Neural progenitor cell (in vitro differentiated cells): ENCODE measurements around the gene CAMK1D. TPM values are rescaled to one million over a fixed set of nuclear protein-coding genes. Genes with fewer than 3 reads are reported as not detected.

Source experiments
- DNase-seq: peaks from one replicate; pipeline ENCODE4 v3.0.0-alpha.2; 2016; ENCODE audit warnings: low spot score
- H2AFZ ChIP-seq: fragments of 200-600 bp; sonication (generic); replicated peaks from 2 replicates; pipeline ENCODE4 v1.6.1; 2016; ENCODE audit warnings: antibody characterized with exemption
- H3F3A ChIP-seq: fragments of 200-600 bp; sonication (generic); 2 replicates; pipeline ENCODE4 v1.6.1; 2016; ENCODE audit warnings: antibody characterized with exemption, low read depth
- H3K27ac ChIP-seq: fragments of 200-600 bp; sonication (generic); 2 replicates; pipeline ENCODE4 v1.5.1; 2016; ENCODE audit warnings: mild to moderate bottlenecking
- H3K27me3 ChIP-seq: fragments of 200-600 bp; sonication (generic); 2 replicates; pipeline ENCODE4 v1.6.1; 2016; ENCODE audit warnings: mild to moderate bottlenecking, moderate library complexity
- H3K36me3 ChIP-seq: fragments of 200-600 bp; sonication (generic); 2 replicates; pipeline ENCODE4 v1.5.1; 2016
- H3K4me1 ChIP-seq: fragments of 200-600 bp; sonication (generic); 2 replicates; pipeline ENCODE4 v1.6.1; 2016; ENCODE audit warnings: mixed run types
- H3K4me2 ChIP-seq: fragments of 200-600 bp; sonication (generic); 2 replicates; pipeline ENCODE4 v1.6.1; 2016
- H3K4me3 ChIP-seq: fragments of 200-600 bp; sonication (generic); 2 replicates; pipeline ENCODE4 v1.5.1; 2016
- H3K79me2 ChIP-seq: fragments of 200-600 bp; sonication (generic); 2 replicates; pipeline ENCODE4 v1.6.1; 2016; ENCODE audit warnings: low read depth
- H3K9ac ChIP-seq: fragments of 200-600 bp; sonication (generic); 2 replicates; pipeline ENCODE4 v1.6.1; 2016
- H3K9me3 ChIP-seq: fragments of 200-600 bp; sonication (generic); 2 replicates; pipeline ENCODE4 v1.5.1; 2016; ENCODE audit warnings: low read depth
- H4K20me1 ChIP-seq: fragments of 200-600 bp; sonication (generic); 2 replicates; pipeline ENCODE4 v1.6.1; 2016; ENCODE audit warnings: low read depth
- H3K27ac Mint-ChIP-seq: 3 replicates; pipeline ENCODE4 v1.8.0; 2021; ENCODE audit warnings: mixed read lengths
- H3K27me3 Mint-ChIP-seq: 2 replicates; pipeline ENCODE4 v1.8.0; 2022; ENCODE audit warnings: low read depth, mild to moderate bottlenecking, inconsistent platforms, moderate library complexity, mixed read lengths; ENCODE audit not compliant: insufficient read depth
- H3K36me3 Mint-ChIP-seq: 3 replicates; pipeline ENCODE4 v1.8.0; 2021; ENCODE audit warnings: mixed read lengths
- H3K4me1 Mint-ChIP-seq: 3 replicates; pipeline ENCODE4 v1.8.0; 2021; ENCODE audit warnings: mixed read lengths
- H3K4me3 Mint-ChIP-seq: 3 replicates; pipeline ENCODE4 v1.8.0; 2021; ENCODE audit warnings: mild to moderate bottlenecking, moderate library complexity, mixed read lengths
- H3K9me3 Mint-ChIP-seq: 3 replicates; pipeline ENCODE4 v1.8.0; 2020; ENCODE audit warnings: mixed read lengths
- CTCF ChIP-seq: fragments of 200-600 bp; sonication (generic); IDR thresholded peaks from 2 replicates; pipeline ENCODE4 v1.5.1; 2017; ENCODE audit warnings: antibody characterized with exemption, mild to moderate bottlenecking
- EZH2 ChIP-seq: fragments of 200-600 bp; sonication (generic); IDR thresholded peaks from 2 replicates; pipeline ENCODE4 v1.6.1; 2017; ENCODE audit warnings: antibody characterized with exemption, mild to moderate bottlenecking, moderate library complexity
- EZH2phosphoT487 ChIP-seq: fragments of 200-600 bp; sonication (generic); IDR thresholded peaks from 2 replicates; pipeline ENCODE4 v1.6.1; 2017; ENCODE audit warnings: antibody characterized with exemption
- total RNA-seq: library from RNA; depleted of rRNA; stranded (reverse); fragments of >200 nt; gene quantifications from 2 replicates; pipeline ENCODE4 v1.2.3, GENCODE V29; 2015; ENCODE audit warnings: low replicate concordance

The CAMK1D gene
- total RNA-seq, 1 donor from 2014 or later, result 7.6 TPM

DNA sequence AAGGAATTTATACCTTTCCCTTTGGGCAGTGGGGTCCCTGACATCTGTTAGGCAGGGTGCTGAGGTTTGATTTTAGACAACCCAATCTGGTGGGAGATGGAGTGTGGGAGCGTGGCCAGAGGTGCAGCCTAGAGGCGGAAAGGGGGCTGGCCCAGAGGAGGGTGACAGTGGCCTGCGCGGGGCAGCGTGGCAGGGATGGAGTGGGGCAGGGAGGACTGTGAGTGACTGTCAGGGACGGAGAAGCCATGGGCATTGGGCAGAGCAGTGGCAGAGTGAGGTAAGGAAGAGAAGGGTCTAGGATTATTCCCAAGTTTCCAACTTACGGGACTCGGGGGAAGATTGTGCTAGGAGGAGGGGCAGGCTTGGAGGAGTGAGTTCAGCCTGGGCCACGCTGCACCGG lies 470.3 kb downstream of the CAMK1D start:
- H2AFZ ChIP-seq, result no peak overlapping the region
- no peak overlapping the region for H3K4me3 ChIP-seq
- H3K36me3 ChIP-seq, result no peaks in the 10 kb centered on the region
- no peaks in the 10 kb centered on the region for H3K27me3 ChIP-seq
- peaks cover 2% of the 10 kb centered on the region for H3F3A ChIP-seq
- no peak overlapping the region for H3K27ac ChIP-seq
- Mint-ChIP-seq H3K36me3 (peaks cover 15% of the 10 kb centered on the region), H3K4me3 (no peak overlapping the region), H3K4me1 (peaks cover 20% of the 10 kb centered on the region), H3K27me3 (peaks cover 9% of the 10 kb centered on the region), H3K27ac (peak overlapping the region; percentile 88), H3K9me3 (peaks cover 4% of the 10 kb centered on the region)
- H3K79me2 ChIP-seq, result no peaks in the 10 kb centered on the region
- H3K4me2 ChIP-seq, result no peak overlapping the region
- H3K9ac ChIP-seq, result no peak overlapping the region
- H3K4me1 ChIP-seq, result peaks cover 11% of the 10 kb centered on the region
- no peaks in the 10 kb centered on the region for H3K9me3 ChIP-seq
- TF ChIP-seq EZH2, result no peak
- no peak for DNase-seq
- no peaks in the 10 kb centered on the region for H4K20me1 ChIP-seq

GRCh38 chr10:12822126-12822892 lies 473.0 kb downstream of the CAMK1D start:
- no peaks in the 10 kb centered on the region for H3K9me3 ChIP-seq
- H3F3A ChIP-seq, result peaks cover 2% of the 10 kb centered on the region
- TF ChIP-seq EZH2 (no peak), EZH2phosphoT487 (no peak), CTCF (no peak)
- DNase-seq, result no peak
- no peak overlapping the region for H3K4me2 ChIP-seq
- peaks cover 20% of the 10 kb centered on the region for H3K4me1 Mint-ChIP-seq
- no peaks in the 10 kb centered on the region for H3K27me3 ChIP-seq
- no peaks in the 10 kb centered on the region for H3K9me3 Mint-ChIP-seq
- H3K4me3 Mint-ChIP-seq, result peak overlapping the region; percentile 4
- peaks cover 11% of the 10 kb centered on the region for H3K4me1 ChIP-seq
- peaks cover 6% of the 10 kb centered on the region for H3K36me3 Mint-ChIP-seq
- H2AFZ ChIP-seq, result no peak overlapping the region
- H3K79me2 ChIP-seq, result no peaks in the 10 kb centered on the region
- no peak overlapping the region for H3K27ac ChIP-seq
- no peak overlapping the region for H3K9ac ChIP-seq
- H3K27ac Mint-ChIP-seq, result peak overlapping the region; percentile 83
- H4K20me1 ChIP-seq, result no peaks in the 10 kb centered on the region
- no peak overlapping the region for H3K4me3 ChIP-seq
- H3K27me3 Mint-ChIP-seq, result peaks cover 8% of the 10 kb centered on the region
- no peaks in the 10 kb centered on the region for H3K36me3 ChIP-seq

DNA sequence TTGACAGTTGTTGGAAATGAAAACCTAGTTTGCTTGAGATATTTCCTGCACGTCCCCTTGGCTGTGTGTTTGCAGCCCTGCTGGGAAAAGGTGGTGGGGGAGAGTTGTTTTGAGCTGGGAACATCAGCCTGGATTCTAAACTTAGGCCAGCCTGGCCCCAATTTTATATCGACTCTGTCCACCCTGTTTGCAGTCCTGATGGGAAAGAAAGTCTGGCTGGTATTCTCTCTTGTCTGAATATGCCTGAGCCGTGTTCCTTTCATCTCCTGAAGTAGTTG lies 473.5 kb downstream of the CAMK1D start:
- DNase-seq, result no peak
- no peaks in the 10 kb centered on the region for H3K79me2 ChIP-seq
- no peak for TF ChIP-seq EZH2phosphoT487
- H4K20me1 ChIP-seq, result no peaks in the 10 kb centered on the region
- H3K9me3 Mint-ChIP-seq, result no peaks in the 10 kb centered on the region
- H3F3A ChIP-seq, result peaks cover 2% of the 10 kb centered on the region
- no peaks in the 10 kb centered on the region for H3K9me3 ChIP-seq
- H3K4me1 Mint-ChIP-seq, result peaks cover 20% of the 10 kb centered on the region
- H3K4me3 ChIP-seq, result no peak overlapping the region
- peaks cover 11% of the 10 kb centered on the region for H3K4me1 ChIP-seq
- H3K4me2 ChIP-seq, result no peak overlapping the region
- peaks cover 7% of the 10 kb centered on the region for H3K36me3 Mint-ChIP-seq
- H3K4me3 Mint-ChIP-seq, result peak overlapping the region; percentile 4
- peaks cover 8% of the 10 kb centered on the region for H3K27me3 Mint-ChIP-seq
- no peak overlapping the region for H2AFZ ChIP-seq
- H3K27me3 ChIP-seq, result no peaks in the 10 kb centered on the region
- no peak overlapping the region for H3K27ac ChIP-seq
- H3K36me3 ChIP-seq, result no peaks in the 10 kb centered on the region
- no peak overlapping the region for H3K9ac ChIP-seq
- peak overlapping the region; percentile 6 for H3K27ac Mint-ChIP-seq

DNA sequence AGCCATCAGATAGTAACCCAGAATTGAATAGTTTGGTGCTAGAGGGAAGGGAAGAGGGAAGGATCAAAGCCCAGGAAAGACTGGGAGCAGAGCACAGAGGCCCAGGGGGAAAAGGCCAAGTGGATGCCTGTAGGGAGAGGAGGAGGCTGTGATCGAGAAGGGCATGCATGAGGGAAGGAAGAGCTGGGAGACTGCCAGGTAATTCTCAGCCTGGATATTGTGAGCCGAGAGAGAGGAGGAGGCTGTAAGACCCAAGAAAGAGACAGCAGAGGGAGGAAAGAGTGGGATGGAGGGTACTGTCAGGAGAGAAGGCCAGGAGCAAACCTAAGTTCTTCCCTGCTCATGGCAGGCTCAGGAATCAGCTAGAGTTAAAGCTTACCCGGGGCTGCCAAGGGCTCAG lies 474.0 kb downstream of the CAMK1D start:
- H3K4me2 ChIP-seq, result no peak overlapping the region
- no peak for TF ChIP-seq CTCF
- TF ChIP-seq EZH2phosphoT487, result no peak
- DNase-seq, result no peak
- H3F3A ChIP-seq, result peaks cover 2% of the 10 kb centered on the region
- no peaks in the 10 kb centered on the region for H4K20me1 ChIP-seq
- H3K4me3 ChIP-seq, result no peak overlapping the region
- peaks cover 8% of the 10 kb centered on the region for H3K27me3 Mint-ChIP-seq
- H3K9me3 Mint-ChIP-seq, result no peaks in the 10 kb centered on the region
- H3K36me3 Mint-ChIP-seq, result peaks cover 10% of the 10 kb centered on the region
- no peak overlapping the region for H3K4me3 Mint-ChIP-seq
- no peaks in the 10 kb centered on the region for H3K36me3 ChIP-seq
- H3K9ac ChIP-seq, result no peak overlapping the region
- no peak overlapping the region for H2AFZ ChIP-seq
- peaks cover 11% of the 10 kb centered on the region for H3K4me1 ChIP-seq
- H3K27me3 ChIP-seq, result no peaks in the 10 kb centered on the region
- H3K4me1 Mint-ChIP-seq, result peaks cover 20% of the 10 kb centered on the region
- no peak overlapping the region for H3K27ac Mint-ChIP-seq
- H3K27ac ChIP-seq, result no peak overlapping the region
- no peaks in the 10 kb centered on the region for H3K79me2 ChIP-seq
- no peaks in the 10 kb centered on the region for H3K9me3 ChIP-seq
